Measurements from ENCODE around the gene LARGE1. TPM values are rescaled to one million over a fixed set of nuclear protein-coding genes. Genes with fewer than 3 reads are reported as not detected.

LARGE1 gene
- total and polyA plus RNA-seq, 11 donors, result 31.2 to 211 (median 129) TPM

GRCh38 chr22:33871935-33872334 is 48.3 kb downstream of the LARGE1 start:
- DNase-seq (no peak), ATAC-seq (no peak)
- TF ChIP-seq CTCF (IDR thresholded peaks at IDR 0.05) (no peak), POLR2A (IDR thresholded peaks at IDR 0.05) (no peak)
- WGBS, 4 donors, result 61 to 78% (median 68%) methylated on average over 8 of the region's 8 CpGs
- no peaks in the 10 kb centered on the region for H3K36me3 ChIP-seq
- intact Hi-C loops (cut with DNase I), result loop anchor here in 4 of 10 donors (2.0 to 5.0 kb wide), 3 partner anchors 45 to 90 kb away; partner anchors contain the start of gene LARGE1 (in 1 of the 4)
- H3K27me3 ChIP-seq, result no peaks in the 10 kb centered on the region
- peaks cover 3 to 92% (median 61%) of the 10 kb centered on the region in 12 donors for H3K4me1 ChIP-seq
- H3K27ac ChIP-seq, result peak overlapping the region in 8 of 12 donors; percentile 1 to 88 (median 80)
- peak overlapping the region in 2 of 12 donors; percentile 41 for H3K4me3 ChIP-seq
- H3K9me3 ChIP-seq, result no peaks in the 10 kb centered on the region

- WGBS, 4 donors, result 70 to 79% (median 73%) methylated on average over 2 of the region's 2 CpGs
- no peaks in the 10 kb centered on the region for H3K36me3 ChIP-seq
- no peaks in the 10 kb centered on the region for H3K9me3 ChIP-seq
- no peaks in the 10 kb centered on the region for H3K27me3 ChIP-seq
- H3K4me1 ChIP-seq, result peaks cover 7 to 94% (median 61%) of the 10 kb centered on the region in 12 donors
- no peak for DNase-seq
- TF ChIP-seq CTCF (IDR thresholded peaks at IDR 0.05) (no peak), POLR2A (IDR thresholded peaks at IDR 0.05) (no peak)
- peak overlapping the region; percentile 23 to 88 (median 84) for H3K27ac ChIP-seq
- intact Hi-C loops (cut with DNase I), result loop anchor here in 5 of 10 donors (5.0 kb wide), 2 partner anchors 47 to 88 kb away; no protein-coding TSS in a partner anchor
- peak in 1 of 4 donors; percentile 31 for ATAC-seq
- no peak overlapping the region for H3K4me3 ChIP-seq
Observed at GRCh38 chr22:33869946-33870345, 50.3 kb downstream of the LARGE1 start.

GRCh38 chr22:33867971-33868370 is 52.3 kb downstream of the LARGE1 start:
- ATAC-seq, result no peak
- WGBS, 4 donors, result 85 to 91% (median 89%) methylated on average over 9 of the region's 9 CpGs
- intact Hi-C loops (cut with DNase I), result loop anchor here in 1 of 10 donors (5.0 kb wide), 1 partner anchor 49 kb away; no protein-coding TSS in a partner anchor

More at GRCh38 chr22:33867971-33868370, 52.3 kb downstream of the LARGE1 start:
- H3K27ac ChIP-seq, result peak overlapping the region in 11 of 12 donors; percentile 71 to 88 (median 84)
- TF ChIP-seq CTCF (IDR thresholded peaks at IDR 0.05) (no peak), POLR2A (IDR thresholded peaks at IDR 0.05) (no peak)
- no peak for DNase-seq
- H3K4me1 ChIP-seq, result peaks cover 7 to 90% (median 54%) of the 10 kb centered on the region in 12 donors
- no peak overlapping the region for H3K4me3 ChIP-seq
- no peaks in the 10 kb centered on the region for H3K9me3 ChIP-seq
- H3K27me3 ChIP-seq, result no peaks in the 10 kb centered on the region
- no peaks in the 10 kb centered on the region for H3K36me3 ChIP-seq
